Measurements from ENCODE around the gene TM7SF2.
A peak's percentile ranks its signal among the peaks of the same experiment; 100 is the strongest.

The TM7SF2 gene

GRCh38 chr11:65111744-65112545, at the start of gene TM7SF2:
Gene TM7SF2 (plus strand): TSS chr11:65111872. CDS start chr11:65112016, 144 bp downstream.
- peak; percentile 90 to 93 for DNase-seq (ENCODE audit: low read depth in 2 of 2)

- DNase-seq (ENCODE audit: low read depth in 2 of 2): no peak
Observed at GRCh38 chr11:65063532-65063931, 48.1 kb upstream of the TM7SF2 start.

- no peak for DNase-seq (ENCODE audit: low read depth in 2 of 2)
Observed at GRCh38 chr11:65064847-65065240, 46.8 kb upstream of the TM7SF2 start.

- no peak for DNase-seq (ENCODE audit: low read depth in 2 of 2)
Observed at GRCh38 chr11:65065851-65066250, 45.8 kb upstream of the TM7SF2 start.

GRCh38 chr11:65066315-65066714, 45.4 kb upstream of the TM7SF2 start:
- no peak for DNase-seq (ENCODE audit: low read depth in 2 of 2)

- no peak for DNase-seq (ENCODE audit: low read depth in 2 of 2)
Observed at GRCh38 chr11:65066805-65067291, 44.8 kb upstream of the TM7SF2 start.

GRCh38 chr11:65067446-65067845, 44.2 kb upstream of the TM7SF2 start:
- no peak for DNase-seq (ENCODE audit: low read depth in 2 of 2)

GRCh38 chr11:65069217-65069616, 42.5 kb upstream of the TM7SF2 start:
- no peak for DNase-seq (ENCODE audit: low read depth in 2 of 2)

- no peak for DNase-seq (ENCODE audit: low read depth in 2 of 2)
Observed at GRCh38 chr11:65071907-65072630, 39.6 kb upstream of the TM7SF2 start.

- DNase-seq (ENCODE audit: low read depth in 2 of 2): no peak
Observed at GRCh38 chr11:65072631-65072966, 39.1 kb upstream of the TM7SF2 start.

GRCh38 chr11:65077451-65077850, 34.2 kb upstream of the TM7SF2 start:
- no peak for DNase-seq (ENCODE audit: low read depth in 2 of 2)

- peak; percentile 53 to 60 for DNase-seq (ENCODE audit: low read depth in 2 of 2)
Observed at GRCh38 chr11:65078151-65078550, 33.5 kb upstream of the TM7SF2 start.

GRCh38 chr11:65078786-65079342, 32.8 kb upstream of the TM7SF2 start:
- no peak for DNase-seq (ENCODE audit: low read depth in 2 of 2)

- no peak for DNase-seq (ENCODE audit: low read depth in 2 of 2)
Observed at GRCh38 chr11:65083134-65083833, 28.4 kb upstream of the TM7SF2 start.

- DNase-seq (ENCODE audit: low read depth in 2 of 2): peak; percentile 91 to 94
Observed at GRCh38 chr11:65083834-65084597, 27.7 kb upstream of the TM7SF2 start, which contains the start of the genes CDCA5 and ZFPL1. Gene CDCA5 (minus strand): TSS chr11:65084040. CDS start chr11:65083978, 62 bp downstream. Gene ZFPL1 (plus strand): TSS chr11:65084222. CDS start chr11:65084699, 477 bp downstream.

- no peak for DNase-seq (ENCODE audit: low read depth in 2 of 2)
Observed at GRCh38 chr11:65084598-65085375, 26.9 kb upstream of the TM7SF2 start.

- DNase-seq (ENCODE audit: low read depth in 2 of 2): no peak
Observed at GRCh38 chr11:65085446-65085845, 26.2 kb upstream of the TM7SF2 start.

GRCh38 chr11:65086809-65087208, 24.9 kb upstream of the TM7SF2 start:
- DNase-seq (ENCODE audit: low read depth in 2 of 2): no peak

- no peak for DNase-seq (ENCODE audit: low read depth in 2 of 2)
Observed at GRCh38 chr11:65087216-65087615, 24.5 kb upstream of the TM7SF2 start.

GRCh38 chr11:65087827-65088226, 23.8 kb upstream of the TM7SF2 start:
- no peak for DNase-seq (ENCODE audit: low read depth in 2 of 2)

Data from activated CD4-positive, alpha-beta T cell treated with anti-CD3 and anti-CD28 coated beads for 24 hours (primary cell).